Upper lobe of left lung (tissue), 6 donors: ENCODE results near the gene MGLL. TPM values are rescaled to one million over a fixed set of nuclear protein-coding genes. Genes with fewer than 3 reads are reported as not detected.

Source experiments
- ATAC-seq, 2 donors: fragments of 200-7000 bp; cut with Tn5 transposase; one replicate each; pipeline ENCODE4 v1.9.1; 2022; ENCODE audit warnings: mild to moderate bottlenecking in 2 of 2, moderate library complexity in 2 of 2; ENCODE audit not compliant: low FRiP score in 2 of 2
- DNase-seq, 2 donors: peaks; one replicate each; pipeline ENCODE4 v3.0.0-alpha.2; 2019 to 2020
- H3K27ac ChIP-seq, 4 donors: fragments of 200-600 bp; sonication (generic); one replicate each; pipeline ENCODE4 v1.5.1; 2016 to 2019
- H3K27me3 ChIP-seq, 4 donors: fragments of 200-600 bp; sonication (generic); one replicate each; pipeline ENCODE4 v1.5.1; 2017 to 2019
- H3K36me3 ChIP-seq, 4 donors: fragments of 200-600 bp; sonication (generic); one replicate each; pipeline ENCODE4 v1.5.1; 2016 to 2019
- H3K4me1 ChIP-seq, 4 donors: fragments of 200-600 bp; sonication (generic); one replicate each; pipeline ENCODE4 v1.5.1; 2018 to 2019
- H3K4me3 ChIP-seq, 4 donors: fragments of 200-600 bp; sonication (generic); one replicate each; pipeline ENCODE4 v1.5.1; 2017 to 2019; ENCODE audit warnings: mild to moderate bottlenecking in 2 of 4, moderate library complexity in 1 of 4
- H3K9me3 ChIP-seq, 4 donors: fragments of 200-600 bp; sonication (generic); one replicate each; pipeline ENCODE4 v1.5.1; 2018 to 2019
- EP300 ChIP-seq, 4 donors: sonication (generic); formaldehyde crosslinking; IDR thresholded peaks; one replicate each; pipeline ENCODE4 v1.5.1; 2017; ENCODE audit warnings: antibody characterized with exemption in 4 of 4, control low read depth in 2 of 4
- POLR2A ChIP-seq, 4 donors: fragments of 450-650 bp; IDR thresholded peaks; one replicate each; pipeline ENCODE4 v1.5.1; 2016 to 2017; ENCODE audit warnings: antibody characterized with exemption in 4 of 4, mild to moderate bottlenecking in 2 of 4
- POLR2AphosphoS5 ChIP-seq, 2 donors: sonication (generic); formaldehyde crosslinking; IDR thresholded peaks; one replicate each; pipeline ENCODE4 v1.5.1; 2017; ENCODE audit warnings: antibody characterized with exemption in 2 of 2
- WGBS, 2 donors: methylation state at CpG; one replicate each; pipeline ENCODE4 v1.1.5; 2017 to 2018; 5-methylcytosine and 5-hydroxymethylcytosine counted together
- total RNA-seq, 6 donors: library from RNA; depleted of rRNA in 4 of 6; stranded (reverse); fragments of >200 nt in 4 of 6; gene quantifications; one replicate each; pipeline versions ENCODE4 v1.1.0 to v1.2.1, GENCODE V29; 2016 to 2021
- TF ChIP-seq, protein P1 (sequence below), 6 experiments: fragments of 450-650 bp in 4 of 6; fragments of 200-600 bp in 2 of 6; sonication (generic) in 2 of 6; IDR thresholded peaks; one replicate each; pipeline ENCODE4 v1.5.1; 2016 to 2019; ENCODE audit warnings: antibody characterized with exemption in 6 of 6
- donor health status: DM: no; HTN: no; CAD: no; lungs with moderate emphysema.
- donor health status: DM: no; HTN: yes; CAD: no; lungs with severe emphysema.

The MGLL gene
- total RNA-seq, 6 donors from 2014 or later = 128 to 253 (median 190) TPM

DNA sequence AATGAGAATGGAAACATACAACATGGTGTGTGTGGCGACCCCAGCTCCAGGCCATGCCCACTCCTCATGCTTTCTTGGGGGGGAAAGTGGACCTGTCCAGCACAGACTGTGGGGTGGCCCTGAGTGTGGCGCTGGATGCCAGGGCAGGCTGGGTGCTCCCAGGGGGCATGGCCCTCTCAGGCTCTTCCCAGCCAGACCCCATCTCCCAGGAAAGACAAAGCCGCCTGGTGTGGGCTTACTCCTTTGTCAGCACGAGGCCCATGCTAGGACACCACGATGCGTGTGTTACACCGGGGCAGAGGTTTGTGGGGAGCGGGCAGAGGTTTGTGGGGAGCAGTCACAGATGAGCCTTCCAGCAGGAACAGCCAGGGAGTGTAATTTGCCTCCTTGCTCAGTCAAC lies 81.1 kb downstream of the MGLL start:
- DNase-seq (no peak), ATAC-seq (no peak)
- no peak for TF ChIP-seq EP300 (IDR thresholded peaks at IDR 0.05)
- TF ChIP-seq POLR2A (IDR thresholded peaks at IDR 0.05) = no peak
- no peak for TF ChIP-seq POLR2AphosphoS5 (IDR thresholded peaks at IDR 0.05)
- TF ChIP-seq, protein P1, sequence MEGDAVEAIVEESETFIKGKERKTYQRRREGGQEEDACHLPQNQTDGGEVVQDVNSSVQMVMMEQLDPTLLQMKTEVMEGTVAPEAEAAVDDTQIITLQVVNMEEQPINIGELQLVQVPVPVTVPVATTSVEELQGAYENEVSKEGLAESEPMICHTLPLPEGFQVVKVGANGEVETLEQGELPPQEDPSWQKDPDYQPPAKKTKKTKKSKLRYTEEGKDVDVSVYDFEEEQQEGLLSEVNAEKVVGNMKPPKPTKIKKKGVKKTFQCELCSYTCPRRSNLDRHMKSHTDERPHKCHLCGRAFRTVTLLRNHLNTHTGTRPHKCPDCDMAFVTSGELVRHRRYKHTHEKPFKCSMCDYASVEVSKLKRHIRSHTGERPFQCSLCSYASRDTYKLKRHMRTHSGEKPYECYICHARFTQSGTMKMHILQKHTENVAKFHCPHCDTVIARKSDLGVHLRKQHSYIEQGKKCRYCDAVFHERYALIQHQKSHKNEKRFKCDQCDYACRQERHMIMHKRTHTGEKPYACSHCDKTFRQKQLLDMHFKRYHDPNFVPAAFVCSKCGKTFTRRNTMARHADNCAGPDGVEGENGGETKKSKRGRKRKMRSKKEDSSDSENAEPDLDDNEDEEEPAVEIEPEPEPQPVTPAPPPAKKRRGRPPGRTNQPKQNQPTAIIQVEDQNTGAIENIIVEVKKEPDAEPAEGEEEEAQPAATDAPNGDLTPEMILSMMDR (IDR thresholded peaks at IDR 0.05) = no peak
- no peaks in the 10 kb centered on the region for H3K9me3 ChIP-seq
- H3K27ac ChIP-seq = peak overlapping the region in 1 of 4 donors; percentile 26
- no peaks in the 10 kb centered on the region for H3K27me3 ChIP-seq
- H3K36me3 ChIP-seq = peaks cover 0 to 6% (median 0%) of the 10 kb centered on the region in 4 donors
- H3K4me1 ChIP-seq = peaks cover 31 to 52% (median 38%) of the 10 kb centered on the region in 4 donors
- 75 to 89% methylated on average over 1 to 3 of the region's 8 CpGs for WGBS, 2 donors
- no peak overlapping the region for H3K4me3 ChIP-seq

DNA sequence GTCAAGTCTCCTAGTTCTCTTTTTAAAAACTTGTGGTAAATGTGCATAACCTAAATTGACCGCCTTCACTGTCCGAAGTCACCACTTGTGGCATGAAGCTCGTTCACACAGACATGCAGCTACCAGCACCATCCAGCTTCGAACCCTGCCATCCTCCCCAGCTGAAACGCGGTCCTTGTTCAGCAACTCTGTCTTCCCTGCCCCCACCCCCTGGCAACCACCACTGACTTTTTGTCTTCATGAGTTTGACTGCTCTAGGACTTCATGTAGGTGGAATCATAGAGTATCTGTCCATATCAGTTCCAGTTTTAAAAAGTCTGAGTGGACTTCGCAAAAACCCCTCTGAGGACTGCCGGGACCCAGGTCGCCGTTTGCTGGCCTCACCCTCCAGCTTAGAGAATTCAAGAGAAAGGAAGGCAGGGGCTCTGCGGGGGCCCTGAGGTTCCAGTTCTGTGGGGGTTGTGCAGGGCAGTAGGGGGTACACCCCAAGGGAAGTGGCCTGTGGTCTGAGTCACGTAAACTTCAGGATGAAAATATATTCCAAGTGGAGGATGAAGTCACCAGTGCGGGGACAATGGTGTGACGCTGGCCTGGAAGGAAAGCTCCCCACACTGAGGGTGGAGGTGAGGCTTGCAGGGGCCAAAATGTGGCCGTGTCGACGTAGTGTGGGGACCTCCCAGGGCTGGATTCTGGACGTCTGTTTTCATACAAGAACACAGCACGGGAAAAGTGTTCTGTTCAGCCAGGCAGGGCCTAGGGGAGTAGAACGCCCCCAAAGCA lies 82.0 kb downstream of the MGLL start:
- Histone ChIP-seq H3K4me1 (peaks cover 31 to 59% (median 45%) of the 10 kb centered on the region in 4 donors), H3K9me3 (no peaks in the 10 kb centered on the region), H3K4me3 (no peak overlapping the region), H3K27ac (peak overlapping the region in 1 of 4 donors; percentile 26), H3K36me3 (peaks cover 0 to 6% (median 0%) of the 10 kb centered on the region in 4 donors), H3K27me3 (no peaks in the 10 kb centered on the region)
- DNase-seq (no peak), ATAC-seq (peak in 1 of 2 donors; percentile 24)
- no peak for TF ChIP-seq POLR2AphosphoS5 (IDR thresholded peaks at IDR 0.05)
- TF ChIP-seq POLR2A (IDR thresholded peaks at IDR 0.05) = no peak
- TF ChIP-seq, protein P1 (IDR thresholded peaks at IDR 0.05) = no peak
- no peak for TF ChIP-seq EP300 (IDR thresholded peaks at IDR 0.05)
- WGBS, 2 donors = 92% methylated on average over 20 of the region's 20 CpGs

DNA sequence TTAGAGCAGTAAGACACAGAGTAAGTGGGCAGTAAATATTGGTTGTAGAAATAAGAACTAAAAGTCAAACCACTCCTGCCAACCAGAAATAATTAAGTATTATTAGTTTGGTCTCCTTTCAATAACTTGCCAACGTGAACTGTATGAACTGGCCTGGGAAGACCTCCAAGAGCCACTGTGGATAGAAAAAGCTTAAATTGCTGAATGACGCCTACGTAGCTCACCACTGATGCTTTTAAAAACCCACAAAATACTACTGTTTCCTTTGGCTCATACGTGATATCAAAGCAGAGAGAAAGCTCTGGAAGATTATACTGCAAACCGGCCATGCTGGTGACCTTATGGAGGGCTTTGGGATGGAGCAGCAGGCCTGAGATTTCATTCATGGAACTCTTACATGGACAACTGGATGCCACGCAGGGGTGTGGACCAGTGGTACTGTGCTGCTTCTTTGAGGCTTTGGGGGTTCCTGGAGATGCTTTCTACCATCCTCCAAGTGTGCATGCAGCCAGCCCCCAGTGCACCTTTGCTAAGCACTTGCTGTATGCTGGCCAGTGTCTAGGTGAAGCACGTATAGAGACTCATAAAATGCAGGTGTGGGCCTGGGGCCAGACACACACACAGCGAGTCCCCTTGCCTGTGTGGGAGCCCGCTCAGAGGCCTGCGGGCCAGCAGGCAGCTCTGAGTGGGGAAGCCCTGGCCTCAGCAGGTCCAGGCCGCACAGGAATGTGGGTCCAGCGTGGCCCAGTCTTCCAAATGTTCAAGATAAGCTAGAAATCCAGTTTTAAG lies 82.8 kb downstream of the MGLL start:
- peak overlapping the region in 2 of 4 donors; percentile 43 to 75 for H3K27ac ChIP-seq

DNA sequence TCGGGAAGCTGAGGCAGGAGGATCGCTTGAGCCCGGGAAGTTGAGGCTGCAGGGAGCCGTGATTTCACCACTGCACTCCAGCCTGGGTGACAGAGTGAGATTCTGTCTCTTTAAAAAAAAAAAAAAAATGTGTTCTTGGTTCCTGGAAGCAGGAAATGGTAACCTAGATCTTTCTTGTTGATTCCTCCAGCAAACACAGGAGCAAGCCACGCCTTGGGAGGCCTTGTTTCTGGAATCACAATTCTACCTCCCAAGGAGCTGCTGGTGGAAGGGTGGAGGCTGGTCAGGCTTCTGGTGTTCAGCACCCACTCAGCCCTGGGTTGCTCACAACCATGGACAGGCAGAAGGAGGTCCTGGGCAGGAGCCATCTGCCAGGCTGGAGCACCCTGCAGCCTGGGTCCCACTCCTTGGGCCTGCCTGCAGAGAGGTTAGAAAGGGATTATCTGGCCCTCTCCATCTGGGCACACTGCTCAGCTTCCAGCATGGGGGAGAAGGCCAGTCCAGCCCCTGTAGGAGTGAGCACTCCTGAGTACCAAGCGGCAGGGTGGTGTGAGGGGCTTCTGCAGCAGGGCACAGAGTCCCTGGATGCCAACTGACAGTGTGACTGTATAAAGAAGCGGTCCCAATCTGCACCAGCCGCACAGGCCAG lies 84.0 kb downstream of the MGLL start:
- Histone ChIP-seq H3K4me1 (peaks cover 38 to 57% (median 47%) of the 10 kb centered on the region in 4 donors), H3K36me3 (peaks cover 0 to 6% (median 0%) of the 10 kb centered on the region in 4 donors), H3K27ac (peak overlapping the region; percentile 43 to 80 (median 62)), H3K4me3 (no peak overlapping the region), H3K27me3 (no peaks in the 10 kb centered on the region), H3K9me3 (no peaks in the 10 kb centered on the region)
- TF ChIP-seq POLR2AphosphoS5 (IDR thresholded peaks at IDR 0.05) (peak in 1 of 2 donors; percentile 14), POLR2A (IDR thresholded peaks at IDR 0.05) (peak in 1 of 4 donors; percentile 13), EP300 (IDR thresholded peaks at IDR 0.05) (no peak)
- TF ChIP-seq, protein P1 (IDR thresholded peaks at IDR 0.05) = no peak
- WGBS, 2 donors = 83 to 85% methylated on average over 8 of the region's 8 CpGs
- ATAC-seq (peak in 1 of 2 donors; percentile 30), DNase-seq (peak in 1 of 2 donors; percentile 58)

More for the DNA sequence above, 82.8 kb downstream of the MGLL start:
- WGBS, 2 donors = 67 to 89% methylated on average over 6 to 12 of the region's 12 CpGs
- Histone ChIP-seq H3K4me3 (no peak overlapping the region), H3K36me3 (peaks cover 0 to 6% (median 0%) of the 10 kb centered on the region in 4 donors), H3K27me3 (no peaks in the 10 kb centered on the region), H3K4me1 (peaks cover 33 to 61% (median 51%) of the 10 kb centered on the region in 4 donors), H3K9me3 (no peaks in the 10 kb centered on the region)
- DNase-seq (no peak), ATAC-seq (no peak)
- TF ChIP-seq POLR2AphosphoS5 (IDR thresholded peaks at IDR 0.05) (no peak), POLR2A (IDR thresholded peaks at IDR 0.05) (no peak), EP300 (IDR thresholded peaks at IDR 0.05) (no peak)
- TF ChIP-seq, protein P1 (IDR thresholded peaks at IDR 0.05) = no peak
